H1 (cell line): ENCODE data around the gene HDAC9. TPM values are rescaled to one million over a fixed set of nuclear protein-coding genes. Genes with fewer than 3 reads are reported as not detected.
A peak's percentile ranks its signal among the peaks of the same experiment; 100 is the strongest.

Source experiments
- CTCF ChIA-PET: fragments of 300-600 bp; sonication (Branson Sonifier 250); formaldehyde crosslinking; loops from one replicate; lab custom pipeline; 2021; ENCODE audit not compliant: partially characterized antibody; lab: Charles Lee
- POLR2A ChIA-PET: fragments of 300-600 bp; sonication (Branson Sonifier 250); formaldehyde crosslinking; loops from one replicate; lab custom pipeline; 2021; ENCODE audit warnings: inconsistent platforms; ENCODE audit not compliant: partially characterized antibody; lab: Charles Lee
- DNase-seq, 2 experiments: peaks; one replicate each; pipeline versions ENCODE4 v3.0.0 to v3.0.0-alpha.2; 2010 to 2022; ENCODE audit warnings: low spot score in 2 of 2, low read depth in 1 of 2, mixed read lengths in 1 of 2
- FAIRE-seq: peaks from 2 replicates; lab custom pipeline; 2011; peaks lifted over from hg19 to GRCh38; lab: Jason Lieb, UNC
- H2AFZ ChIP-seq: 2 replicates; pipeline ENCODE4 v1.8.1; 2012; ENCODE audit warnings: low read length, inconsistent platforms
- H2AK5ac ChIP-seq: 2 replicates; pipeline ENCODE4 v1.6.1; 2013; ENCODE audit warnings: low read depth, low read length
- H2BK120ac ChIP-seq: replicated peaks from 2 replicates; pipeline ENCODE3; 2013; ENCODE audit warnings: low read depth, low read length, inconsistent platforms
- H2BK12ac ChIP-seq: 2 replicates; pipeline ENCODE4 v1.6.1; 2013; ENCODE audit warnings: low read depth, low read length
- H2BK15ac ChIP-seq: 2 replicates; pipeline ENCODE4 v1.6.1; 2013; ENCODE audit warnings: low read length
- H2BK20ac ChIP-seq: 2 replicates; pipeline ENCODE4 v1.6.1; 2013; ENCODE audit warnings: low read length
- H2BK5ac ChIP-seq: 2 replicates; pipeline ENCODE4 v1.6.1; 2013; ENCODE audit warnings: low read depth, low read length
- H3K14ac ChIP-seq: 2 replicates; pipeline ENCODE4 v1.6.1; 2013; ENCODE audit warnings: inconsistent platforms; ENCODE audit not compliant: insufficient read length
- H3K18ac ChIP-seq: 2 replicates; pipeline ENCODE4 v1.6.1; 2013; ENCODE audit warnings: low read length; ENCODE audit errors: extremely low read depth
- H3K23ac ChIP-seq: 2 replicates; pipeline ENCODE4 v1.6.1; 2013; ENCODE audit warnings: inconsistent platforms; ENCODE audit not compliant: insufficient read length
- H3K23me2 ChIP-seq: 2 replicates; pipeline ENCODE4 v1.6.1; 2013; ENCODE audit warnings: low read depth, low read length
- H3K27ac ChIP-seq: 2 replicates; pipeline ENCODE4 v1.6.1; 2011; ENCODE audit warnings: low read depth, low read length, inconsistent platforms
- H3K27me3 ChIP-seq, 4 experiments: replicated peaks in 1 of 4; 1 replicate in 1 of 4; 2 replicates in 3 of 4; pipeline versions ENCODE4 v1.6.1 to v1.8.1; 2011 to 2013; ENCODE audit warnings: low read length in 3 of 4, mild to moderate bottlenecking in 3 of 4, inconsistent platforms in 2 of 4, mixed read lengths in 2 of 4, moderate library complexity in 1 of 4; ENCODE audit not compliant: control insufficient read depth in 3 of 4, insufficient read depth in 3 of 4; ENCODE audit errors: extremely low read depth in 1 of 4
- H3K36me3 ChIP-seq, 4 experiments: 2 replicates each; pipeline versions ENCODE4 v1.6.1 to v1.8.1; 2011 to 2013; ENCODE audit warnings: mild to moderate bottlenecking in 4 of 4, low read length in 3 of 4, moderate library complexity in 2 of 4, control low read depth in 1 of 4, inconsistent platforms in 1 of 4; ENCODE audit not compliant: insufficient read depth in 4 of 4, control insufficient read depth in 2 of 4
- H3K4ac ChIP-seq: replicated peaks from 2 replicates; pipeline ENCODE3; 2013; ENCODE audit warnings: low read length, low read depth, mixed read lengths, inconsistent platforms; ENCODE audit not compliant: insufficient read length
- H3K4me1 ChIP-seq, 4 experiments: replicated peaks in 1 of 4; 1 replicate in 1 of 4; 2 replicates in 3 of 4; pipeline versions ENCODE4 v1.6.1 to v1.8.1; 2011 to 2013; ENCODE audit warnings: low read length in 3 of 4, inconsistent platforms in 2 of 4, mixed read lengths in 1 of 4; ENCODE audit not compliant: insufficient read depth in 4 of 4, control insufficient read depth in 3 of 4
- H3K4me2 ChIP-seq, 2 experiments: 2 replicates each; pipeline versions ENCODE4 v1.6.1 to v1.8.1; 2011 to 2013; ENCODE audit warnings: low read depth in 2 of 2, low read length in 2 of 2, control low read depth in 1 of 2, inconsistent platforms in 1 of 2, mild to moderate bottlenecking in 1 of 2; ENCODE audit not compliant: insufficient read depth in 1 of 2
- H3K4me3 ChIP-seq, 4 experiments: fragments of 200-600, 300-600 bp in 1 of 4; sonication (generic), shearing (Covaris generic), sonication (Bioruptor Twin) in 1 of 4; 2 replicates each; pipeline versions ENCODE4 v1.5.1 to v1.8.1; 2011 to 2016; ENCODE audit warnings: low read length in 4 of 4, low read depth in 3 of 4, control low read depth in 2 of 4, inconsistent platforms in 2 of 4, mild to moderate bottlenecking in 2 of 4, mixed read lengths in 1 of 4, moderate library complexity in 1 of 4; ENCODE audit not compliant: insufficient read depth in 2 of 4; ENCODE audit errors: extremely low read depth in 1 of 4
- H3K56ac ChIP-seq: replicated peaks from 2 replicates; pipeline ENCODE3; 2013; ENCODE audit warnings: low read depth, mild to moderate bottlenecking, mixed read lengths, low read length, inconsistent platforms; ENCODE audit not compliant: insufficient read length
- H3K79me1 ChIP-seq: 2 replicates; pipeline ENCODE4 v1.6.1; 2013; ENCODE audit warnings: low read depth, low read length, control low read depth
- H3K79me2 ChIP-seq, 2 experiments: 2 replicates each; pipeline versions ENCODE4 v1.6.1 to v1.8.1; 2012 to 2013; ENCODE audit warnings: low read length in 2 of 2, mild to moderate bottlenecking in 2 of 2, inconsistent platforms in 1 of 2; ENCODE audit not compliant: insufficient read depth in 2 of 2, control insufficient read depth in 1 of 2
- H3K9ac ChIP-seq, 4 experiments: replicated peaks in 1 of 4; 1 replicate in 1 of 4; 2 replicates in 3 of 4; pipeline versions ENCODE4 v1.6.1 to v1.8.1; 2011 to 2013; ENCODE audit warnings: low read depth in 3 of 4, low read length in 3 of 4, control low read depth in 2 of 4, mild to moderate bottlenecking in 2 of 4, moderate library complexity in 2 of 4, inconsistent platforms in 1 of 4; ENCODE audit errors: extremely low read depth in 1 of 4
- H3K9me3 ChIP-seq, 2 experiments: 2 replicates each; pipeline versions ENCODE4 v1.6.1 to v1.8.1; 2012 to 2013; ENCODE audit warnings: mild to moderate bottlenecking in 2 of 2, moderate library complexity in 2 of 2, control low read depth in 1 of 2, inconsistent platforms in 1 of 2, low read depth in 1 of 2, low read length in 1 of 2, mixed read lengths in 1 of 2; ENCODE audit not compliant: insufficient read depth in 2 of 2
- H4K20me1 ChIP-seq, 2 experiments: replicated peaks in 1 of 2; 2 replicates each; pipeline versions ENCODE3 to v1.8.1; 2011 to 2013; ENCODE audit warnings: inconsistent platforms in 2 of 2, low read length in 2 of 2, mild to moderate bottlenecking in 1 of 2; ENCODE audit not compliant: insufficient read depth in 2 of 2, control insufficient read depth in 1 of 2
- H4K5ac ChIP-seq: 2 replicates; pipeline ENCODE4 v1.6.1; 2013; ENCODE audit warnings: low read length, low read depth, mixed read lengths, inconsistent platforms; ENCODE audit not compliant: insufficient read length
- H4K8ac ChIP-seq: 2 replicates; pipeline ENCODE4 v1.8.0; 2013; ENCODE audit warnings: mild to moderate bottlenecking, moderate library complexity, low read length, inconsistent platforms; ENCODE audit not compliant: insufficient read depth; ENCODE audit errors: extremely low read depth
- H4K91ac ChIP-seq: replicated peaks from 2 replicates; pipeline ENCODE3; 2013; ENCODE audit warnings: low read length, mixed read lengths, inconsistent platforms; ENCODE audit not compliant: insufficient read length
- POU5F1 ChIP-seq: IDR thresholded peaks from 2 replicates; pipeline ENCODE4 v1.6.1; 2011; ENCODE audit warnings: low read depth, mild to moderate bottlenecking, low read length, moderate library complexity
- RFX5 ChIP-seq: IDR thresholded peaks from 2 replicates; pipeline ENCODE4 v1.6.1; 2011; ENCODE audit warnings: low read depth, low read length, improper control_type of control experiment, borderline replicate concordance
- WGBS, 2 experiments: shearing (Covaris generic) in 1 of 2; methylation state at CpG; one replicate each; pipeline versions ENCODE4 v1.1.6 to v1.1.7; 2013 to 2015; ENCODE audit warnings: low lambda C conversion rate in 2 of 2, mixed read lengths in 2 of 2, inconsistent platforms in 1 of 2, low coverage in 1 of 2, missing lambda C conversion rate in 1 of 2; ENCODE audit not compliant: insufficient replicate concordance in 2 of 2, insufficient coverage in 1 of 2, insufficient read length in 1 of 2; ENCODE audit errors: extremely low coverage in 1 of 2, missing lambda C conversion rate in 1 of 2; 5-methylcytosine and 5-hydroxymethylcytosine counted together
- polyA plus RNA-seq, 7 experiments: library from polyadenylated mRNA; depleted of rRNA in 3 of 7; stranded (reverse) in 5 of 7; unstranded in 2 of 7; fragments of >200 nt in 5 of 7; fragments of 200-250 nt in 2 of 7; gene quantifications; 1 replicate in 5 of 7; 2 replicates in 1 of 7; 4 replicates in 1 of 7; pipeline versions ENCODE4 v1.2.1 to v1.2.3, GENCODE V29; 2011 to 2013; ENCODE audit warnings: missing spikeins in 2 of 7, mixed read lengths in 2 of 7
- total RNA-seq: library from RNA; stranded (reverse); fragmentation: NEBNext Ultra II Directional; extraction: Animal tissue kit (Norgen Biotek cat#: 25700); gene quantifications from 2 replicates; pipeline ENCODE4 v1.2.1, GENCODE V29; 2021

HDAC9 gene
- total and polyA plus RNA-seq, 2 of the 8 experiments (the other 6 are each of a cell fraction or from before 2014, with no cell fraction given): 9.5 to 13.1 TPM

GRCh38 chr7:18472161-18472483 lies 23.4 kb upstream of the HDAC9 start:
- Histone ChIP-seq H4K5ac (no peak overlapping the region), H4K91ac (no peak overlapping the region), H3K56ac (no peak overlapping the region), H3K9ac (no peak overlapping the region), H3K4ac (no peak overlapping the region), H3K9me3 (no peaks in the 10 kb centered on the region), H3K36me3 (no peaks in the 10 kb centered on the region), H3K4me3 (no peak overlapping the region), H3K14ac (no peak overlapping the region), H3K18ac (no peak overlapping the region), H3K4me1 (no peaks in the 10 kb centered on the region), H4K20me1 (no peaks in the 10 kb centered on the region), H2BK5ac (no peak overlapping the region), H2AK5ac (no peak overlapping the region), H2BK20ac (no peak overlapping the region), H3K4me2 (no peak overlapping the region)
- WGBS, 2 experiments: 87% methylated on average over 2 of the region's 2 CpGs; no CpG with 5 or more reads in 1 of the 2 experiments
- TF ChIP-seq RFX5: no peak
- TF ChIP-seq POU5F1: no peak
- TF ChIP-seq, all 59 proteins: peak for 0
- Histone ChIP-seq H4K8ac (no peak overlapping the region), H2BK120ac (no peak overlapping the region), H3K79me1 (no peaks in the 10 kb centered on the region), H3K23ac (no peak overlapping the region), H2AFZ (0 out of 2 replicates have a peak overlapping the region, but pooled peaks have one; percentile 62), H3K27ac (no peak overlapping the region), H2BK12ac (no peak overlapping the region), H3K27me3 (no peaks in the 10 kb centered on the region), H2BK15ac (no peak overlapping the region), H3K79me2 (no peaks in the 10 kb centered on the region), H3K23me2 (no peaks in the 10 kb centered on the region)
- CTCF ChIA-PET: interaction anchor here (1.0 to 1.5 kb wide), 3 partner anchors 24 to 120 kb away, joined by 3 to 5 read pairs (median 3); no protein-coding TSS in a partner anchor
- POLR2A ChIA-PET: no interaction called here
- FAIRE-seq: no peak
- DNase-seq: no peak
